OCI-LY7 (cell line): ENCODE measurements around the gene KLHDC3. TPM values are rescaled to one million over a fixed set of nuclear protein-coding genes. Genes with fewer than 3 reads are reported as not detected.

Experiments used
- BruUV-seq: library from RNA; stranded (reverse); fragments of 400-500 nt; replicated peaks from 2 replicates; lab custom pipeline; 2021; lab: Mats Ljungman, UMichigan
- CTCF ChIA-PET: fragments of 300-600 bp; sonication (Branson Sonifier 250); formaldehyde crosslinking; loops from one replicate; lab custom pipeline; 2022; ENCODE audit warnings: antibody characterized with exemption; ENCODE audit not compliant: unreplicated experiment; lab: Charles Lee
- POLR2A ChIA-PET: fragments of 300-600 bp; sonication (Branson Sonifier 250); formaldehyde crosslinking; loops from one replicate; lab custom pipeline; 2022; ENCODE audit warnings: antibody characterized with exemption; lab: Charles Lee
- DNase-seq: peaks from one replicate; pipeline ENCODE4 v3.0.0-alpha.2; 2015; ENCODE audit warnings: low spot score
- H2AFZ ChIP-seq: fragments of 200-600 bp; sonication (generic), shearing (Covaris generic); 2 replicates; pipeline ENCODE4 v1.6.1; 2014; ENCODE audit warnings: mild to moderate bottlenecking, antibody characterized with exemption, low read length, moderate library complexity
- H3K27ac ChIP-seq: fragments of 200-600 bp; sonication (generic); 2 replicates; pipeline ENCODE4 v1.5.1; 2014; ENCODE audit warnings: mixed run types, low read depth, mild to moderate bottlenecking, moderate library complexity, low read length, inconsistent platforms; ENCODE audit not compliant: poor library complexity, severe bottlenecking
- H3K36me3 ChIP-seq: fragments of 200-600 bp; sonication (generic); 2 replicates; pipeline ENCODE4 v1.6.1; 2014; ENCODE audit warnings: mild to moderate bottlenecking, antibody characterized with exemption, low read length, moderate library complexity, mixed read lengths; ENCODE audit not compliant: insufficient read depth
- H3K4me1 ChIP-seq: fragments of 200-600 bp; sonication (generic); 2 replicates; pipeline ENCODE4 v1.5.1; 2014; ENCODE audit warnings: mild to moderate bottlenecking, low read length; ENCODE audit not compliant: insufficient read depth, poor library complexity, severe bottlenecking
- H3K4me2 ChIP-seq: fragments of 200-600 bp; sonication (generic); 2 replicates; pipeline ENCODE4 v1.6.1; 2014; ENCODE audit warnings: mild to moderate bottlenecking, low read length
- H3K4me3 ChIP-seq: fragments of 200-600 bp; sonication (generic); 2 replicates; pipeline ENCODE4 v1.5.1; 2014; ENCODE audit warnings: mild to moderate bottlenecking, low read depth, low read length; ENCODE audit not compliant: poor library complexity, severe bottlenecking
- H3K79me2 ChIP-seq: fragments of 200-600 bp; sonication (generic); 2 replicates; pipeline ENCODE4 v1.6.1; 2016; ENCODE audit warnings: low read depth, mild to moderate bottlenecking, low read length, moderate library complexity, mixed read lengths; ENCODE audit not compliant: insufficient read depth
- H3K9me2 ChIP-seq: fragments of 200-600 bp; sonication (generic); 2 replicates; pipeline ENCODE4 v1.6.1; 2016; ENCODE audit warnings: mild to moderate bottlenecking, low read length, mixed read lengths; ENCODE audit not compliant: insufficient read depth
- H3K9me3 ChIP-seq: fragments of 200-600 bp; sonication (generic); 2 replicates; pipeline ENCODE4 v1.6.1; 2014; ENCODE audit warnings: mild to moderate bottlenecking, mixed run types, low read length, mixed read lengths
- H4K20me1 ChIP-seq: fragments of 200-600 bp; sonication (generic); 2 replicates; pipeline ENCODE4 v1.6.1; 2014; ENCODE audit warnings: mild to moderate bottlenecking, antibody characterized with exemption, low read length, moderate library complexity, mixed read lengths; ENCODE audit not compliant: insufficient read depth
- CTCF ChIP-seq: fragments of 200-600 bp; sonication (generic); conservative IDR thresholded peaks from 2 replicates; pipeline ENCODE4 v1.5.1; 2014; ENCODE audit warnings: mild to moderate bottlenecking, antibody characterized with exemption, low read length, moderate library complexity, mixed read lengths
- EZH2phosphoT487 ChIP-seq: fragments of 200-600 bp; sonication (generic); IDR thresholded peaks from 2 replicates; pipeline ENCODE4 v1.6.1; 2018; ENCODE audit warnings: low read depth, borderline replicate concordance, mild to moderate bottlenecking, mixed run types, antibody characterized with exemption, low read length, moderate library complexity, mixed read lengths
- intact Hi-C: fragments of 100-400 bp; cut with micrococcal nuclease; formaldehyde crosslinking; loops from one replicate; pipeline ENCODE4 v1.10.0; 2022; ENCODE audit not compliant: unreplicated experiment
- total RNA-seq, 2 experiments: library from RNA; depleted of rRNA in 1 of 2; stranded (reverse); fragments of >200 nt in 1 of 2; shearing (Covaris generic) in 1 of 2; gene quantifications; 2 replicates each; pipeline ENCODE4 v1.2.3, GENCODE V29; 2014 to 2022

Gene KLHDC3
- total RNA-seq, 2 experiments from 2014 or later: 89.9 to 91.4 TPM

- Histone ChIP-seq H3K4me1 (no peaks in the 10 kb centered on the region), H4K20me1 (no peaks in the 10 kb centered on the region), H3K4me2 (no peak overlapping the region), H3K79me2 (no peaks in the 10 kb centered on the region), H3K9me2 (no peaks in the 10 kb centered on the region), H3K9me3 (no peaks in the 10 kb centered on the region), H3K4me3 (no peak overlapping the region), H3K27ac (no peak overlapping the region), H3K36me3 (peaks cover 20% of the 10 kb centered on the region; the same call in 1 of the 2 replicates), H2AFZ (no peak overlapping the region)
- no TSS peak for BruUV-seq
- TF ChIP-seq CTCF (no peak), EZH2phosphoT487 (no peak)
- ChIA-PET POLR2A (interaction anchor here (0.5 kb wide), 1 partner anchor 57 kb away, joined by 4 read pairs; no protein-coding TSS in a partner anchor), CTCF (interaction anchor here (0.5 kb wide), 1 partner anchor 176 kb away, joined by 3 read pairs; no protein-coding TSS in a partner anchor)
- intact Hi-C loops: no loop called here
- no peak for DNase-seq
Measured at GRCh38 chr6:42967228-42967627, 46.8 kb upstream of the KLHDC3 start.

DNA sequence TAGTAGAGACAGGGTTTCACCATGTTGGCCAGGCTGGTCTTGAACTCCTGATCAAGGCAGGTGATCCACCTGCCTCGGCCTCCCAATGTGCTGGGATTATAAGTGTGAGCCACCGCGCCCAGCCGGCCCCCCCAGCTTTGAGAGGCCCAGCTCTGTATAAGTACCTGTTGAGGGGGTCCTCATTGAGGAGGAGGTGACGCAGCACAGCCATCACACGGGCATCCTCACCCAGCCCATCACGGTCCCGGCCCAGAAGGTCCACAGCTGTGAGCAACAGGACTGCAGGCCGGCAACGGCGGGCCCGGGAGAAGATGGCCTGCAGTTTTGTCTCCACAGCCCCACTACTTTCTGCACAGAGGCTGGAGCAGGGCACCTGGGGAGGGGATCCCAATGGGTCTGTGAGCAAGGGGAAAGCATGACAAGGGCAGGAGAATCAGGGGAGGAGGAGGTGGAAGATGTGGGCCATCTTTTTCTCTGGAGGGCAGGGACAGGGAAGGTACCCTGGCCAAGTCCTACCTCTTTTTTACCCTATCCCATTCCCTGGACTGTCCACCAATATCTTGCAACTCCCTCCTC is 45.8 kb upstream of the KLHDC3 start:
- Histone ChIP-seq H3K27ac (no peak overlapping the region), H3K79me2 (no peaks in the 10 kb centered on the region), H4K20me1 (no peaks in the 10 kb centered on the region), H3K9me3 (no peaks in the 10 kb centered on the region), H3K4me2 (no peak overlapping the region), H3K4me3 (no peak overlapping the region), H3K36me3 (peaks cover 20% of the 10 kb centered on the region; the same call in 1 of the 2 replicates), H3K9me2 (no peaks in the 10 kb centered on the region), H2AFZ (no peak overlapping the region), H3K4me1 (no peaks in the 10 kb centered on the region)
- TF ChIP-seq CTCF (no peak), EZH2phosphoT487 (no peak)
- ChIA-PET CTCF (no interaction called here), POLR2A (no interaction called here)
- intact Hi-C loops: no loop called here
- no peak for DNase-seq
- BruUV-seq: no TSS peak

- Histone ChIP-seq H3K36me3 (peaks cover 20% of the 10 kb centered on the region), H4K20me1 (no peaks in the 10 kb centered on the region), H3K79me2 (no peaks in the 10 kb centered on the region), H2AFZ (no peak overlapping the region), H3K9me3 (no peaks in the 10 kb centered on the region), H3K27ac (no peak overlapping the region), H3K4me3 (no peak overlapping the region), H3K9me2 (no peaks in the 10 kb centered on the region), H3K4me2 (no peak overlapping the region), H3K4me1 (no peaks in the 10 kb centered on the region)
- TF ChIP-seq CTCF: no peak
- TF ChIP-seq EZH2phosphoT487: no peak
- DNase-seq: no peak
- CTCF ChIA-PET: no interaction called here
- no TSS peak for BruUV-seq
- POLR2A ChIA-PET: interaction anchor here (0.6 kb wide), 1 partner anchor 65 kb away, joined by 3 read pairs; no protein-coding TSS in a partner anchor
- intact Hi-C loops: no loop called here
Measured at GRCh38 chr6:42968783-42969182, 45.3 kb upstream of the KLHDC3 start.
